ENCODE results near the gene DBH.

- TF ChIP-seq EZH2 (IDR thresholded peaks at IDR 0.05; ENCODE audit: borderline replicate concordance, low read depth, low read length, poor library complexity, severe bottlenecking) = no peak
- TF ChIP-seq, protein P1, sequence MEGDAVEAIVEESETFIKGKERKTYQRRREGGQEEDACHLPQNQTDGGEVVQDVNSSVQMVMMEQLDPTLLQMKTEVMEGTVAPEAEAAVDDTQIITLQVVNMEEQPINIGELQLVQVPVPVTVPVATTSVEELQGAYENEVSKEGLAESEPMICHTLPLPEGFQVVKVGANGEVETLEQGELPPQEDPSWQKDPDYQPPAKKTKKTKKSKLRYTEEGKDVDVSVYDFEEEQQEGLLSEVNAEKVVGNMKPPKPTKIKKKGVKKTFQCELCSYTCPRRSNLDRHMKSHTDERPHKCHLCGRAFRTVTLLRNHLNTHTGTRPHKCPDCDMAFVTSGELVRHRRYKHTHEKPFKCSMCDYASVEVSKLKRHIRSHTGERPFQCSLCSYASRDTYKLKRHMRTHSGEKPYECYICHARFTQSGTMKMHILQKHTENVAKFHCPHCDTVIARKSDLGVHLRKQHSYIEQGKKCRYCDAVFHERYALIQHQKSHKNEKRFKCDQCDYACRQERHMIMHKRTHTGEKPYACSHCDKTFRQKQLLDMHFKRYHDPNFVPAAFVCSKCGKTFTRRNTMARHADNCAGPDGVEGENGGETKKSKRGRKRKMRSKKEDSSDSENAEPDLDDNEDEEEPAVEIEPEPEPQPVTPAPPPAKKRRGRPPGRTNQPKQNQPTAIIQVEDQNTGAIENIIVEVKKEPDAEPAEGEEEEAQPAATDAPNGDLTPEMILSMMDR (conservative IDR thresholded peaks at IDR 0.05; ENCODE audit: low read depth, low read length) = no peak
Measured at GRCh38 chr9:133641861-133642595, 5.9 kb downstream of the DBH start.
